Measurements from ENCODE around the gene MYO1B. TPM values are rescaled to one million over a fixed set of nuclear protein-coding genes. Genes with fewer than 3 reads are reported as not detected.

The MYO1B gene
- 100 to 1,000 TPM; 101 to 126 (median 119) TPM for polyA plus RNA-seq (ENCODE audit: insufficient read length in 4 of 4)

- DNase-seq (ENCODE audit: low read depth in 4 of 4, low spot score in 3 of 4), result no peak
Measured at GRCh38 chr2:191245046-191245868, at the start of gene MYO1B. Gene MYO1B (plus strand): TSS chr2:191245404. CDS start chr2:191276896, 31,492 bp downstream.

- DNase-seq (ENCODE audit: low read depth in 4 of 4, low spot score in 3 of 4), result no peak
Measured at GRCh38 chr2:191197096-191197495, 48.1 kb upstream of the MYO1B start.

- DNase-seq (ENCODE audit: low read depth in 4 of 4, low spot score in 3 of 4), result no peak
Measured at GRCh38 chr2:191198271-191198670, 46.9 kb upstream of the MYO1B start.

- no peak for DNase-seq (ENCODE audit: low read depth in 4 of 4, low spot score in 3 of 4)
Measured at GRCh38 chr2:191199929-191200512, 45.2 kb upstream of the MYO1B start.

GRCh38 chr2:191200910-191201309, 44.3 kb upstream of the MYO1B start:
- DNase-seq (ENCODE audit: low read depth in 4 of 4, low spot score in 3 of 4), result no peak

- DNase-seq (ENCODE audit: low read depth in 4 of 4, low spot score in 3 of 4), result no peak
Measured at GRCh38 chr2:191202209-191202721, 42.9 kb upstream of the MYO1B start.

- no peak for DNase-seq (ENCODE audit: low read depth in 4 of 4, low spot score in 3 of 4)
Measured at GRCh38 chr2:191202881-191203397, 42.3 kb upstream of the MYO1B start.

- no peak for DNase-seq (ENCODE audit: low read depth in 4 of 4, low spot score in 3 of 4)
Measured at GRCh38 chr2:191204433-191204832, 40.8 kb upstream of the MYO1B start.

GRCh38 chr2:191206613-191207471, 38.4 kb upstream of the MYO1B start:
- no peak for DNase-seq (ENCODE audit: low read depth in 4 of 4, low spot score in 3 of 4)

GRCh38 chr2:191209340-191209739, 35.9 kb upstream of the MYO1B start:
- DNase-seq (ENCODE audit: low read depth in 4 of 4, low spot score in 3 of 4), result no peak

GRCh38 chr2:191212119-191212518, 33.1 kb upstream of the MYO1B start:
- no peak for DNase-seq (ENCODE audit: low read depth in 4 of 4, low spot score in 3 of 4)

GRCh38 chr2:191213333-191213732, 31.9 kb upstream of the MYO1B start:
- DNase-seq (ENCODE audit: low read depth in 4 of 4, low spot score in 3 of 4), result no peak

GRCh38 chr2:191215230-191215629, 30.0 kb upstream of the MYO1B start:
- no peak for DNase-seq (ENCODE audit: low read depth in 4 of 4, low spot score in 3 of 4)

- no peak for DNase-seq (ENCODE audit: low read depth in 4 of 4, low spot score in 3 of 4)
Measured at GRCh38 chr2:191215666-191216065, 29.5 kb upstream of the MYO1B start.

- no peak for DNase-seq (ENCODE audit: low read depth in 4 of 4, low spot score in 3 of 4)
Measured at GRCh38 chr2:191217580-191217979, 27.6 kb upstream of the MYO1B start.

- peak; percentile 48 to 65 (median 54) for DNase-seq (ENCODE audit: low read depth in 4 of 4, low spot score in 3 of 4)
Measured at GRCh38 chr2:191218292-191218898, 26.8 kb upstream of the MYO1B start.

GRCh38 chr2:191220671-191221070, 24.5 kb upstream of the MYO1B start:
- no peak for DNase-seq (ENCODE audit: low read depth in 4 of 4, low spot score in 3 of 4)

GRCh38 chr2:191221666-191222065, 23.5 kb upstream of the MYO1B start:
- DNase-seq (ENCODE audit: low read depth in 4 of 4, low spot score in 3 of 4), result no peak

GRCh38 chr2:191222507-191222906, 22.7 kb upstream of the MYO1B start:
- DNase-seq (ENCODE audit: low read depth in 4 of 4, low spot score in 3 of 4), result no peak

- DNase-seq (ENCODE audit: low read depth in 4 of 4, low spot score in 3 of 4), result no peak
Measured at GRCh38 chr2:191222952-191223351, 22.3 kb upstream of the MYO1B start.
